Panc1 (cell line): ENCODE measurements around the gene NOTUM. TPM values are rescaled to one million over a fixed set of nuclear protein-coding genes. Genes with fewer than 3 reads are reported as not detected.

Experiments
- ATAC-seq: fragments of 200-7000 bp; cut with Tn5 transposase; 2 replicates; pipeline ENCODE4 v1.9.1; 2020; ENCODE audit warnings: mild to moderate bottlenecking, moderate library complexity
- BruUV-seq: library from RNA; stranded (reverse); fragments of 400-500 nt; replicated peaks from 2 replicates; lab custom pipeline; 2021; lab: Mats Ljungman, UMichigan
- CTCF ChIA-PET: fragments of 300-600 bp; sonication (Branson Sonifier 250); formaldehyde crosslinking; loops from one replicate; lab custom pipeline; 2022; ENCODE audit warnings: antibody characterized with exemption; lab: Charles Lee
- POLR2A ChIA-PET: fragments of 300-600 bp; sonication (Branson Sonifier 250); formaldehyde crosslinking; loops from one replicate; lab custom pipeline; 2022; ENCODE audit warnings: antibody characterized with exemption; lab: Charles Lee
- DNase-seq: peaks from one replicate; pipeline ENCODE4 v3.0.0-alpha.2; 2010; ENCODE audit warnings: low read depth, low spot score
- H3K27ac ChIP-seq: 2 replicates; pipeline ENCODE4 v1.5.1; 2011; ENCODE audit warnings: mild to moderate bottlenecking, low read length, inconsistent platforms
- H3K27me3 ChIP-seq: fragments of 200-500 bp; sonication (Bioruptor generic); 2 replicates; pipeline ENCODE4 v1.6.0; 2014; ENCODE audit warnings: low read length, inconsistent platforms; ENCODE audit not compliant: control insufficient read depth, insufficient read depth
- H3K36me3 ChIP-seq: fragments of 200-500 bp; sonication (Bioruptor generic); 2 replicates; pipeline ENCODE4 v1.5.1; 2014; ENCODE audit warnings: inconsistent platforms, mild to moderate bottlenecking, low read length, moderate library complexity; ENCODE audit not compliant: control insufficient read depth, insufficient read depth
- H3K4me1 ChIP-seq: 2 replicates; pipeline ENCODE4 v1.5.1; 2011; ENCODE audit warnings: inconsistent platforms, mild to moderate bottlenecking, low read length, moderate library complexity; ENCODE audit not compliant: control insufficient read depth, insufficient read depth
- H3K4me3 ChIP-seq, 2 experiments: 2 replicates each; pipeline ENCODE4 v1.5.1; 2011 to 2012; ENCODE audit warnings: low read depth in 2 of 2, low read length in 2 of 2, mild to moderate bottlenecking in 2 of 2, inconsistent platforms in 1 of 2, moderate library complexity in 1 of 2
- H3K9me3 ChIP-seq: fragments of 200-500 bp; sonication (Bioruptor generic); 2 replicates; pipeline ENCODE4 v1.5.1; 2014; ENCODE audit warnings: low read depth, mild to moderate bottlenecking, inconsistent platforms, low read length, moderate library complexity; ENCODE audit not compliant: control insufficient read depth, insufficient read depth
- POLR2AphosphoS5 ChIP-seq: IDR thresholded peaks from 2 replicates; pipeline ENCODE4 v1.6.1; 2012; ENCODE audit warnings: mild to moderate bottlenecking, low read depth, low read length, moderate library complexity
- SIN3A ChIP-seq: IDR thresholded peaks from 2 replicates; pipeline ENCODE4 v1.6.1; 2012; ENCODE audit warnings: low read depth, mild to moderate bottlenecking, low read length, moderate library complexity, borderline replicate concordance; ENCODE audit not compliant: insufficient read depth
- TCF7L2 ChIP-seq: IDR thresholded peaks from 2 replicates; pipeline ENCODE4 v1.6.1; 2011; ENCODE audit warnings: mild to moderate bottlenecking, low read depth, low read length, inconsistent platforms
- in situ Hi-C: cut with HindIII; loops from 2 replicates; pipeline ENCODE4 v1.10.0; 2016; ENCODE audit warnings: low sequenced_read_pairs, low pct_unique_long_range_greater_than_20kb
- intact Hi-C: fragments of 100-400 bp; cut with micrococcal nuclease; formaldehyde crosslinking; loops from one replicate; pipeline ENCODE4 v1.10.0; 2022; ENCODE audit not compliant: unreplicated experiment
- total RNA-seq: library from RNA; stranded (reverse); gene quantifications from one replicate; pipeline ENCODE4 v1.2.1, GENCODE V29; 2021; ENCODE audit not compliant: unreplicated experiment
- TF ChIP-seq, protein P1 (sequence below): fragments of 450-650 bp; IDR thresholded peaks from 2 replicates; pipeline ENCODE4 v1.5.1; 2017; ENCODE audit warnings: mild to moderate bottlenecking
- TF ChIP-seq, protein P2 (sequence below), 2 experiments: IDR thresholded peaks; 2 replicates each; pipeline ENCODE4 v1.6.1; 2011 to 2012; ENCODE audit warnings: low read depth in 2 of 2, control low read depth in 1 of 2, low read length in 1 of 2, mild to moderate bottlenecking in 1 of 2, moderate library complexity in 1 of 2; ENCODE audit not compliant: insufficient read depth in 1 of 2

The NOTUM gene
- total RNA-seq, 1 experiment from 2014 or later, result 2.0 TPM

DNA sequence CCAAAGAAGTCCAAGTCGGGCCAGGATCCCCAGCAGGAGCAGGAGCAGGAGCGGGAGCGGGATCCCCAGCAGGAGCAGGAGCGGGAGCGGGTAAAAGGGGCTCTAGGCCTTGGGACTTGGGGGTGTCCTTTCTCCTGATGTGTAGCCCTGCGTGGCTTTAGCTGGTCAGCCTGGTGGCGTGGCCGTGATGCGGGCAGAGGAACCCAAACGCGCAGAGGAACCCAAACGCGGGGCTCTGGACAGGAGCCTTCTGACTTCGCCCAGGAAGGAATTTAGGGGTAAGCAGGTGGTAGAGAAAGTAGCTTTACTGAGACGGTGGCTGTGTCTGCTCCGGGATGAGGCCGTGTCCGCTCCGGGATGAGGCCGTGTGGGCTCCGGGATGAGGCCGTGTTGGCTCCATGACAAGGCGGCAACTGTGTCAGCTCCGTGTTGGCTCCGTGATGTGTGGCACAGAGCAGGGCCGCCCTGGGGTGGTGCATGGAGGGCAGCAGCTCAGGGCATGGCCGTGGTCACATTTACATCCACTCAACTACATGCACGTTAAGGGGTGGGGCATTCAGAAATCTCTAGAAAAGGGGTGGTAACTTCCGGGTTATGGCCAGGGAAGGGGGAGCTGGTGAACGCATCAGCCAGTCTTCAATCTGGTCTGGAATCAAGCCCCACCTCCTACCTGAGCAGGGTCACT lies 35.9 kb upstream of the NOTUM start:
- ChIA-PET CTCF (interaction anchor here (0.6 to 1.3 kb wide), 2 partner anchors 23 to 281 kb away, joined by 3 to 5 read pairs; no protein-coding TSS in a partner anchor), POLR2A (interaction anchor here (0.6 kb wide), 1 partner anchor 27 kb away, joined by 6 read pairs; no protein-coding TSS in a partner anchor)
- no peaks in the 10 kb centered on the region for H3K36me3 ChIP-seq
- H3K4me1 ChIP-seq, result peaks cover 9% of the 10 kb centered on the region
- intact Hi-C loops (no loop called here), in situ Hi-C loops (no loop called here)
- TF ChIP-seq, protein P1, sequence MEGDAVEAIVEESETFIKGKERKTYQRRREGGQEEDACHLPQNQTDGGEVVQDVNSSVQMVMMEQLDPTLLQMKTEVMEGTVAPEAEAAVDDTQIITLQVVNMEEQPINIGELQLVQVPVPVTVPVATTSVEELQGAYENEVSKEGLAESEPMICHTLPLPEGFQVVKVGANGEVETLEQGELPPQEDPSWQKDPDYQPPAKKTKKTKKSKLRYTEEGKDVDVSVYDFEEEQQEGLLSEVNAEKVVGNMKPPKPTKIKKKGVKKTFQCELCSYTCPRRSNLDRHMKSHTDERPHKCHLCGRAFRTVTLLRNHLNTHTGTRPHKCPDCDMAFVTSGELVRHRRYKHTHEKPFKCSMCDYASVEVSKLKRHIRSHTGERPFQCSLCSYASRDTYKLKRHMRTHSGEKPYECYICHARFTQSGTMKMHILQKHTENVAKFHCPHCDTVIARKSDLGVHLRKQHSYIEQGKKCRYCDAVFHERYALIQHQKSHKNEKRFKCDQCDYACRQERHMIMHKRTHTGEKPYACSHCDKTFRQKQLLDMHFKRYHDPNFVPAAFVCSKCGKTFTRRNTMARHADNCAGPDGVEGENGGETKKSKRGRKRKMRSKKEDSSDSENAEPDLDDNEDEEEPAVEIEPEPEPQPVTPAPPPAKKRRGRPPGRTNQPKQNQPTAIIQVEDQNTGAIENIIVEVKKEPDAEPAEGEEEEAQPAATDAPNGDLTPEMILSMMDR, result no peak
- no peak for TF ChIP-seq SIN3A
- no peak for TF ChIP-seq TCF7L2
- TF ChIP-seq, protein P2, sequence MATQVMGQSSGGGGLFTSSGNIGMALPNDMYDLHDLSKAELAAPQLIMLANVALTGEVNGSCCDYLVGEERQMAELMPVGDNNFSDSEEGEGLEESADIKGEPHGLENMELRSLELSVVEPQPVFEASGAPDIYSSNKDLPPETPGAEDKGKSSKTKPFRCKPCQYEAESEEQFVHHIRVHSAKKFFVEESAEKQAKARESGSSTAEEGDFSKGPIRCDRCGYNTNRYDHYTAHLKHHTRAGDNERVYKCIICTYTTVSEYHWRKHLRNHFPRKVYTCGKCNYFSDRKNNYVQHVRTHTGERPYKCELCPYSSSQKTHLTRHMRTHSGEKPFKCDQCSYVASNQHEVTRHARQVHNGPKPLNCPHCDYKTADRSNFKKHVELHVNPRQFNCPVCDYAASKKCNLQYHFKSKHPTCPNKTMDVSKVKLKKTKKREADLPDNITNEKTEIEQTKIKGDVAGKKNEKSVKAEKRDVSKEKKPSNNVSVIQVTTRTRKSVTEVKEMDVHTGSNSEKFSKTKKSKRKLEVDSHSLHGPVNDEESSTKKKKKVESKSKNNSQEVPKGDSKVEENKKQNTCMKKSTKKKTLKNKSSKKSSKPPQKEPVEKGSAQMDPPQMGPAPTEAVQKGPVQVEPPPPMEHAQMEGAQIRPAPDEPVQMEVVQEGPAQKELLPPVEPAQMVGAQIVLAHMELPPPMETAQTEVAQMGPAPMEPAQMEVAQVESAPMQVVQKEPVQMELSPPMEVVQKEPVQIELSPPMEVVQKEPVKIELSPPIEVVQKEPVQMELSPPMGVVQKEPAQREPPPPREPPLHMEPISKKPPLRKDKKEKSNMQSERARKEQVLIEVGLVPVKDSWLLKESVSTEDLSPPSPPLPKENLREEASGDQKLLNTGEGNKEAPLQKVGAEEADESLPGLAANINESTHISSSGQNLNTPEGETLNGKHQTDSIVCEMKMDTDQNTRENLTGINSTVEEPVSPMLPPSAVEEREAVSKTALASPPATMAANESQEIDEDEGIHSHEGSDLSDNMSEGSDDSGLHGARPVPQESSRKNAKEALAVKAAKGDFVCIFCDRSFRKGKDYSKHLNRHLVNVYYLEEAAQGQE (IDR thresholded peaks at IDR 0.05; ENCODE audit: insufficient read depth in 1 of 2, low read depth in 2 of 2, low read length in 1 of 2), result no peak
- no peak for TF ChIP-seq POLR2AphosphoS5
- no peaks in the 10 kb centered on the region for H3K27me3 ChIP-seq
- BruUV-seq, result TSS peak; percentile 46
- DNase-seq (no peak), ATAC-seq (no peak)
- no peak overlapping the region for H3K27ac ChIP-seq
- H3K4me3 ChIP-seq, result no peak overlapping the region
- H3K9me3 ChIP-seq, result no peaks in the 10 kb centered on the region

DNA sequence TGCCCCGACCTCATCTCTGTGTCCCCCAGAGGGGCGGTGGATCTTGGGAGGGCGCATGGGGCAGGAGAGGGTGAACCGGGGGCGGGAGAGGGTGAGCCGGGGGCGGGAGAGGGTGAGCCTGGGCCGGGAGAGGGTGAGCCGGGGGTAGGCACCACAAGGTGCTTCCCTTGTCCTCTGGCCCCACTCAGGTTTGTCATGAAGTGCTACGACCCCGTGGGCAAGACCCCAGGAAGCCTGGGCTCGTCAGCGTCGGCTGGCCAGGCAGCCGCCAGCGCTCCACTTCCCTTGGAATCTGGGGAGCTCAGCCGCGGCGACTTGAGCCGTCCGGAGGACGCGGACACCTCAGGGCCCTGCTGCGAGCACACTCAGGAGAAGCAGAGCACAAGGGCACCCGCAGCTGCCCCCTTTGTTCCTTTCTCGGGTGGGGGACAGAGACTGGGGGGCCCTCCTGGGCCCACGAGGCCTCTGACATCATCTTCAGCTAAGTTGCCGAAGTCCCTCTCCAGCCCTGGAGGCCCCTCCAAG lies 35.3 kb upstream of the NOTUM start:
- H3K9me3 ChIP-seq, result no peaks in the 10 kb centered on the region
- BruUV-seq, result no TSS peak
- H3K27me3 ChIP-seq, result no peaks in the 10 kb centered on the region
- ATAC-seq (no peak), DNase-seq (no peak)
- H3K36me3 ChIP-seq, result no peaks in the 10 kb centered on the region
- H3K4me3 ChIP-seq, result no peak overlapping the region
- H3K27ac ChIP-seq, result no peak overlapping the region
- in situ Hi-C loops (no loop called here), intact Hi-C loops (no loop called here)
- POLR2A ChIA-PET, result interaction anchor here (0.7 kb wide), 1 partner anchor 17 kb away, joined by 3 read pairs; no protein-coding TSS in a partner anchor
- CTCF ChIA-PET, result interaction anchor here (1.3 kb wide), 1 partner anchor 24 kb away, joined by 3 read pairs; no protein-coding TSS in a partner anchor
- TF ChIP-seq POLR2AphosphoS5 (no peak), TCF7L2 (no peak), SIN3A (no peak)
- TF ChIP-seq, protein P1, result no peak
- TF ChIP-seq, protein P2 (IDR thresholded peaks at IDR 0.05; ENCODE audit: insufficient read depth in 1 of 2, low read depth in 2 of 2, low read length in 1 of 2), result no peak
- H3K4me1 ChIP-seq, result peaks cover 15% of the 10 kb centered on the region
